Adrenal gland (tissue), 12 donors: ENCODE measurements around the gene AGBL1. TPM values are rescaled to one million over a fixed set of nuclear protein-coding genes. Genes with fewer than 3 reads are reported as not detected.

Experiments used
- DNase-seq, 7 donors: peaks; one replicate each; pipeline ENCODE4 v3.0.0-alpha.2; 2019 to 2020
- H3K27ac ChIP-seq, 5 donors: fragments of 200-600 bp; sonication (generic) in 4 of 5; 1 replicate in 3 of 5; 2 replicates in 2 of 5; pipeline versions ENCODE4 v1.5.1 to v1.8.0; 2016 to 2020; ENCODE audit warnings: mild to moderate bottlenecking in 1 of 5
- H3K27me3 ChIP-seq: fragments of 200-600 bp; 2 replicates; pipeline ENCODE4 v1.8.0; 2021
- H3K36me3 ChIP-seq, 2 donors: fragments of 200-600 bp; replicated peaks in 1 of 2; 1 replicate in 1 of 2; 2 replicates in 1 of 2; pipeline versions ENCODE4 v1.5.1 to v1.8.0; 2018 to 2022
- H3K4me1 ChIP-seq, 2 donors: fragments of 200-600 bp; replicated peaks in 1 of 2; 1 replicate in 1 of 2; 2 replicates in 1 of 2; pipeline versions ENCODE4 v1.5.1 to v1.8.0; 2018 to 2021
- H3K4me3 ChIP-seq, 4 donors: fragments of 200-600 bp; sonication (generic) in 3 of 4; one replicate each; pipeline ENCODE4 v1.5.1; 2016 to 2018
- H3K9me3 ChIP-seq, 3 donors: fragments of 200-600 bp; sonication (generic) in 1 of 3; replicated peaks in 1 of 3; 1 replicate in 2 of 3; 2 replicates in 1 of 3; pipeline versions ENCODE4 v1.5.1 to v1.8.0; 2016 to 2021
- POLR2A ChIP-seq, 2 donors: fragments of 450-650 bp; IDR thresholded peaks; one replicate each; pipeline ENCODE4 v1.6.1; 2017; ENCODE audit warnings: antibody characterized with exemption in 2 of 2, mild to moderate bottlenecking in 2 of 2, moderate library complexity in 1 of 2
- WGBS, 4 donors: extraction: QIAGEN DNeasy Blood & Tissue Kit in 2 of 4; methylation state at CpG; one replicate each; pipeline versions ENCODE4 v1.1.5 to v1.1.7; 2013 to 2017; 5-methylcytosine and 5-hydroxymethylcytosine counted together
- intact Hi-C, 2 donors: fragments of 100-400 bp; cut with DNase I; formaldehyde crosslinking; loops; one replicate each; pipeline versions ENCODE4 v1.14.1 to v1.15.0; 2022 to 2023
- polyA plus RNA-seq, 3 donors: library from polyadenylated mRNA; stranded (reverse); fragments of 200-250 nt in 2 of 3; fragments of 350-450 nt in 1 of 3; fragmentation: Illumina TruSeq in 1 of 3; extraction: RNeasy Lipid Tissue Mini Kit (QIAGEN cat#74804) in 1 of 3; gene quantifications; one replicate each; pipeline ENCODE4 v1.2.3, GENCODE V29; 2013 to 2014
- total RNA-seq, 9 donors: library from RNA; depleted of rRNA in 4 of 9; stranded (reverse); fragments of >200 nt in 4 of 9; fragments of 120-200 nt in 1 of 9; fragmentation: NEBNext Ultra II Directional in 1 of 9; extraction: Animal tissue kit (Norgen Biotek cat#: 25700) in 1 of 9; gene quantifications; one replicate each; pipeline versions ENCODE4 v1.1.0 to v1.2.4, GENCODE V29; 2013 to 2023
- TF ChIP-seq, protein P1 (sequence below), 6 experiments: fragments of 450-650 bp in 4 of 6; fragments of 200-600 bp in 2 of 6; sonication (generic) in 1 of 6; IDR thresholded peaks; 1 replicate in 5 of 6; 2 replicates in 1 of 6; pipeline versions ENCODE4 v1.5.1 to v1.8.0; 2016 to 2021; ENCODE audit warnings: antibody characterized with exemption in 6 of 6, mild to moderate bottlenecking in 2 of 6, moderate library complexity in 1 of 6
- donor health status: healthy with polysubstance abuse.
- donor health status: Bipolar disorder and iron deficiency.
- donor health status: DM: yes; HTN: yes; CAD: no.
- donor health status: DM: no; HTN: no; CAD: no.
- donor health status: DM: no; HTN: no; CAD: no.
- donor health status: DM: yes; HTN: yes; CAD: no.

Gene AGBL1
- total and polyA plus RNA-seq, 12 donors: 0.04 to 0.07 (median 0.06) TPM; not detected in 9

DNA sequence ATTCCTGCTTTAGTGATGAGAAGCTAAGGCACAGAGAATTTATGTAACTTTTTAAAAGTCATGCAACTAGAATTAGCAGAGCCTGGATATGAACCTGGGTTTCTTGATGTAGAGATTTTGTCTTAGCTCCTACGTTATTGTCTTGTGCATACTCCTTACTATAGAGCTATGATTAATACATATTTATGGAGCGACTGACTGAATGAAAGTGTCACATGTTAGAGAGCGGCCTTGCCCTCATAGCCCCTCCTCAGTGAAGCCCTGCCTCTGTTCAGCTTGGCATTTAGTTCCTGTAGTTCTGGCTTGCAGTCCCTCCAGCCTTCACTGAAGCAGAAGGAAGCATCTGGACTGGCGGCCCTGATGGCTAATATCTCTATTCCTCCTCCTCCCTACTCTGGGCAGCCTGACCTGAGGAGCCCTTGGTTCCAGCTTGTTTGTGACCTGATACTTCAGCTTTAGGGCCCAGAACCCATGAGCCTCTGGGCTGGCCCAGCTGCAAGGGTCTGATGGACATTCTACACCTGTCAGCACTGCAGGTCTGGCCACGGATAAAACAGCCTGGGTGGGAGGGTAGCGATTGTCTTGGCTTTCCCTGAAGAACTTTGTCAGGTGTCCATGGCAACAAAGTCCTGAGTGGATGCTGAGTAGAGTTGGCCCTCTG is 13.4 kb upstream of the AGBL1 start:
- intact Hi-C loops: no loop called here
- TF ChIP-seq POLR2A (IDR thresholded peaks at IDR 0.05): no peak
- TF ChIP-seq, protein P1, sequence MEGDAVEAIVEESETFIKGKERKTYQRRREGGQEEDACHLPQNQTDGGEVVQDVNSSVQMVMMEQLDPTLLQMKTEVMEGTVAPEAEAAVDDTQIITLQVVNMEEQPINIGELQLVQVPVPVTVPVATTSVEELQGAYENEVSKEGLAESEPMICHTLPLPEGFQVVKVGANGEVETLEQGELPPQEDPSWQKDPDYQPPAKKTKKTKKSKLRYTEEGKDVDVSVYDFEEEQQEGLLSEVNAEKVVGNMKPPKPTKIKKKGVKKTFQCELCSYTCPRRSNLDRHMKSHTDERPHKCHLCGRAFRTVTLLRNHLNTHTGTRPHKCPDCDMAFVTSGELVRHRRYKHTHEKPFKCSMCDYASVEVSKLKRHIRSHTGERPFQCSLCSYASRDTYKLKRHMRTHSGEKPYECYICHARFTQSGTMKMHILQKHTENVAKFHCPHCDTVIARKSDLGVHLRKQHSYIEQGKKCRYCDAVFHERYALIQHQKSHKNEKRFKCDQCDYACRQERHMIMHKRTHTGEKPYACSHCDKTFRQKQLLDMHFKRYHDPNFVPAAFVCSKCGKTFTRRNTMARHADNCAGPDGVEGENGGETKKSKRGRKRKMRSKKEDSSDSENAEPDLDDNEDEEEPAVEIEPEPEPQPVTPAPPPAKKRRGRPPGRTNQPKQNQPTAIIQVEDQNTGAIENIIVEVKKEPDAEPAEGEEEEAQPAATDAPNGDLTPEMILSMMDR (IDR thresholded peaks at IDR 0.05): no peak
- no peak overlapping the region for H3K27ac ChIP-seq
- no peaks in the 10 kb centered on the region for H3K27me3 ChIP-seq
- WGBS, 4 donors: 70 to 87% (median 73%) methylated on average over 4 to 6 of the region's 6 CpGs
- no peak for DNase-seq
- H3K9me3 ChIP-seq: no peaks in the 10 kb centered on the region
- H3K36me3 ChIP-seq: no peaks in the 10 kb centered on the region
- no peak overlapping the region for H3K4me3 ChIP-seq
- H3K4me1 ChIP-seq: no peaks in the 10 kb centered on the region

DNA sequence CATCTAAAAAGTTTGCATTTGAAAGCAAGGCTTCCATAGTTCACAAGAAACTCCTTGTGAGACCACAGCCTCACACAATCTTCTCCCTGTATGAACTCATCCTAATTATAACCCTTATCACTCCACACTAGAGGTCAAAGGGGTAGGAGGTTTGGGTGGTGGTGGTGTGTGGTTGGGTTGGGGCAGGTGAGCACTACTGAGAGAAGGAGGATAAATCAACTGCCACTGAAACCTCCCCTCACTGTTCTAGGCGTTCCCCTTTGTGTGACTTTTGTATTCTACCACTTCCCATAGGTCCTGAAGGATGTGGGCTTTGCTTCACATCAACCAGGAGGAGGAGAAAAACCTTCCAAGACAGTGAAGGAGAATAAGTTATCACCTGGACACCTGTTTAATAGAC is 6.4 kb upstream of the AGBL1 start:
- intact Hi-C loops: no loop called here
- 13 to 47% (median 38%) methylated on average over 1 of the region's 1 CpG for WGBS, 4 donors

DNA sequence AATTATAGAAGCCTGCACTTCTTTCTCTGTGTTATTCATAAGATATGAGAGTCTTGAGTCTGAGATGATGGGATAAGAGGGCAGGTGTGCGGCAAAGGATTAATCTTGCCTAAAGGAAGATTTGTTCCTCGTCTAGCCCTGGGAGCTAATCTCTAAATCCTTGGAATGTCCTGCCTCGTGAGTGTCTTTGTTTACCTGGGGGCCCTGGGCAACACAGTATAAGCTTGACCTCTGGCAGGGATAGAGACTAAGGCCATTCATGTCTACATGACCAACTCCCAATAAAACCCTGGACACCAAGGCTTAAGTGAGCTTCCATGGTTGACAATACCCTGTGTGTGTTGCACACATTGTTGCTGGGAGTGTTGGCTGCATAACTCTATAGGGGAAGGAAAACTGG is 3.2 kb upstream of the AGBL1 start:
- WGBS, 4 donors: 29 to 40% (median 39%) methylated on average over 3 of the region's 3 CpGs
- H3K4me1 ChIP-seq: no peaks in the 10 kb centered on the region
- H3K27ac ChIP-seq: no peak overlapping the region
- no peak for DNase-seq
- no peaks in the 10 kb centered on the region for H3K27me3 ChIP-seq
- intact Hi-C loops: no loop called here
- H3K4me3 ChIP-seq: no peak overlapping the region
- H3K9me3 ChIP-seq: no peaks in the 10 kb centered on the region
- no peak for TF ChIP-seq POLR2A (IDR thresholded peaks at IDR 0.05)
- TF ChIP-seq, protein P1 (IDR thresholded peaks at IDR 0.05): no peak
- no peaks in the 10 kb centered on the region for H3K36me3 ChIP-seq

More for the DNA sequence above, 6.4 kb upstream of the AGBL1 start:
- Histone ChIP-seq H3K4me3 (no peak overlapping the region), H3K27me3 (no peaks in the 10 kb centered on the region), H3K27ac (no peak overlapping the region), H3K36me3 (no peaks in the 10 kb centered on the region), H3K4me1 (no peaks in the 10 kb centered on the region), H3K9me3 (no peaks in the 10 kb centered on the region)
- TF ChIP-seq POLR2A (IDR thresholded peaks at IDR 0.05): no peak
- TF ChIP-seq, protein P1 (IDR thresholded peaks at IDR 0.05): no peak
- DNase-seq: no peak

DNA sequence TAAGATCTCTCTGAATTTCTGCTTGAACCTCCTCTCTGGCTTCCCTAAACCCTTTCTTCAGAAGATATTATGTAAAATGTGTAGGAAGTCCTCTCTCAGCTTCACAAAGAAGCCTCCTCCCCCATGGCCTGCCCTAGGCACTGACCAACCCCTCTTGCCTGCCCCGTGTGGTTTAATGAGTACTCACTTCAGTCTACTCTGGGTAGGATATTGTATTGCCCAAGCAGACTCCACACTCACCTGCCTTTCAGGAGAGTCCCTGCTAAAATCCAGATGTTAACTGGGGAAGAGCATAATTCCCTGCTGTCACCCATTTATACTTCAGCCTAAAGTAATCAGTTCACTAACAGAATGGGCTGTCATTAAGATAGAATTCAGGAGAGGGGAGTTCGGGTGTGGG is 2.6 kb upstream of the AGBL1 start:
- DNase-seq: no peak
- 27 to 50% (median 32%) methylated on average over 1 to 2 of the region's 2 CpGs for WGBS, 4 donors
- Histone ChIP-seq H3K4me1 (no peaks in the 10 kb centered on the region), H3K27ac (no peak overlapping the region), H3K36me3 (no peaks in the 10 kb centered on the region), H3K27me3 (no peaks in the 10 kb centered on the region), H3K4me3 (no peak overlapping the region), H3K9me3 (no peaks in the 10 kb centered on the region)
- intact Hi-C loops: no loop called here
- no peak for TF ChIP-seq POLR2A (IDR thresholded peaks at IDR 0.05)
- TF ChIP-seq, protein P1 (IDR thresholded peaks at IDR 0.05): no peak
